Measurements from ENCODE around the gene SEMA5A.

DNA sequence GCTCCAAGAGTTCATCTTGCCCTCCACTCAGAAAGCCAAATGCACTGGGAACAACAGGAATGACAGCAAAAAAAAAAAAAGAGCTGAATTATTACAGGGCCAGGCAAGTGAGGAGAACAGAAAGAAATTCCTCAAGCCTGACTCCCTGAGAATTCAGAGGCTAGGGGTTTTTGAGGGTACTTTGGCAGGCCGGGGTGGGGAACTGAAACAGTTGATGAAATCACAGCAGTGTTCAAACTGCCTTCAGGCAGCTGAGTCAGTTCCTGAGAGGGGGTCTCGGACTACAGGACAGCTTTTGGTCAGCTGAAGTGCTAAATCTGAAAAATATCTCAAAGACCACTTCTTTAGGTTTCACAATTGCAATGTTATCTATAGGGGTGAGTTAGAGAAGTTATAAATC, 419.4 kb downstream of the SEMA5A start:
- TF ChIP-seq POLR2A (IDR thresholded peaks at IDR 0.05; ENCODE audit: low read length) (no peak), GATA1 (IDR thresholded peaks at IDR 0.05; ENCODE audit: low read depth, low read length) (no peak)

Measured in erythroblast (primary cell).